Ramos (cell line): ENCODE results near the gene RGS7.
"Not testable (repeated sequence)": the region's sequence is repeated elsewhere in the genome, so short reads cannot be mapped to it uniquely, and the experiment has no call there.

ENCODE experiments used
- in situ Hi-C: fragments of 300-500 bp; cut with MboI; formaldehyde crosslinking; loops from one replicate; pipeline ENCODE4 v1.14.3; 2022; ENCODE audit warnings: low sequenced_read_pairs; ENCODE audit not compliant: unreplicated experiment

Gene RGS7

GRCh38 chr1:241145881-241146280 lies 211.1 kb downstream of the RGS7 start:
- in situ Hi-C loops = no loop called here

- in situ Hi-C loops = no loop called here
Measured at GRCh38 chr1:241143765-241144442, 213.1 kb downstream of the RGS7 start.

DNA sequence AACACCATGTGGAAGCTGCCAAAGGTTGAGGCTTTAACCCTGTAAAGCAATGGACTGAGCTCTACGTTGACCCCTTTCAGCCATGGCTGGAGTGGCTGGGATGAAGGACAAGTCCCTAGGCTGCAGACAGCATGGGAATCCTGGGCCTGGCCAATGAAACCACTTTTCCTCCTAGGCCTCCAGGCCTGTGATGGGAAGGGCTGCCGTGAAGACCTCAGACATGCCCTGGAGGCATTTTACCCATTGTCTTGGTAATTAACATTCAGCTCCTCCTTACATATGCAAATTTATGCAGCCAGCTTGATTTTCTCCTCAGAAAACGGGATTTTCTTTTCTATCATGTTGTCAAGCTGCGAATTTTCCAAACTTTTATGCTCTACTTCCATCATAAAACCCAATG lies 214.5 kb downstream of the RGS7 start:
- in situ Hi-C loops = no loop called here

DNA sequence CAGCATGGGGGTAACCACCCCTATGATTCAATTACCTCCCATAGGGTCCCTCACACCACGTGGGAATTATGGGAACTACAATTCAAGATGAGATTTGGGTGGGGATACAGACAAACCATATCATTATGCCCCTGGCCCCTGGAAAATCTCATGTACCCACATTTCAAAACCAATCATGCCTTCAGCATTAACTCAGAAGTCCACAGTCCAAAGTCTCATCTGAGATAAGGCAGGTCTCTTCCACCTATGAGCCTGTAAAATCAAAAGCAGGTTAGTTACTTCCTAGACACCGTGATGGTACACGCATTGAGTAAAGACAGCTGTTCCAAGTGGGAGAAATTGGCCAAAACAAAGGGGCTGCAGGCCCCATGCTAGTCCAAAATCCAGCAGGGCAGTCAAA lies 215.4 kb downstream of the RGS7 start:
- in situ Hi-C loops = not testable (repeated sequence)

DNA sequence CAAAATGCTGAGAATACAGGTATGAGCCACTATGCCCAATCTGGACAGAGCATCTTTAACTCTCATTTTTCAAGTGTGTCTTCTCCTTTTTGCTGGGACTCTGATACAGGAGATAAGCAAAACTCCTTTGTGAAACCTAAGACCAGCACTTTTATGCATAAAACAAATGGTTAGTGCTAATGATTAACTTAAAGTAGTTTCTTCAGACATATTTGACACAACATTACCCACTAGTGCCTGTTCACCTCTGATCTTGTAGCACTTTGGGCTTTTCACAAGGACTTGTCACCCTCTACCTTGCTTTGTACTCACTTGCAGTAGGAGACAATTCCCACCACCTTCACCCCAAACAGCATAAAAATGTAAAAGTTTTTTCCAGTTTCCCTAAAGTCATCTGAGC lies 216.3 kb downstream of the RGS7 start:
- in situ Hi-C loops = no loop called here

DNA sequence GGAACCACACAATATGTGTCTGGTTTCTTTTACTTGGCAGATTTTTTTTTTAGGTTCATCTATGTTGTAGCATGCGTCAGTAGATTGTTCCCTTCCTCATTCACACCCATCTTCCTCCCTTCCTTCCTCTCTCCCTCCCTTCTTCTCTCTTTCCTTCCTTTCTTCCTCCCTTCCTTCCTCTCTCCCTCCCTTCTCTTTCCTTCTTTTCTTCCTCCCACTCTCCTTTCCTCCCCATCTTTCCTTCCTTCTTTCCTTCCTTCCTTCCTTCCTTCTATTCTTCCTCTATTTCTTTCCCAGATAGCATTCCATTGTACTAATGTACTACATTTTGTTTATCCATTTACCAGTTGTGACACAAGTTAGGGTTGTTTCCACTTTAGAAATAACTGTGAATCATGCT lies 218.0 kb downstream of the RGS7 start:
- in situ Hi-C loops = no loop called here

DNA sequence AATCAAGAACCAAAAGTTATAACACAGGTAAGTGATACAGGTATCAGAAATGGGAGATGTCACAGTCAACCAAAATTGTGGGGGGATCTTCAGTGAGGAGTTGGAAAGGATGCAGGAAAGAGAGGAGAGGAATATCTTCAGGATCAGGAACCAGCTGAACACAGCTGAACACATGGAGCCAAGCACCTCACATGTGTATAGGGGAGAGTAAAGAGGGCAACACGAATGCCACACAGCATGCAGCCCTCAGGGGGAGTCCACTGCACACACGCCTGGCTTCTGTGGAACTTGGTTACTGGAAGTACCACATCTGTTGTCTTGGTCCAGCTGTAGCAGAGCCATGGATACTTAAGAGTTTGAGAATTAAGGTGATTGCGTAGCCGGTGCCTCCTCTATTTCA lies 218.8 kb downstream of the RGS7 start:
- in situ Hi-C loops = no loop called here

GRCh38 chr1:241136389-241136788 lies 220.6 kb downstream of the RGS7 start:
- in situ Hi-C loops = no loop called here

DNA sequence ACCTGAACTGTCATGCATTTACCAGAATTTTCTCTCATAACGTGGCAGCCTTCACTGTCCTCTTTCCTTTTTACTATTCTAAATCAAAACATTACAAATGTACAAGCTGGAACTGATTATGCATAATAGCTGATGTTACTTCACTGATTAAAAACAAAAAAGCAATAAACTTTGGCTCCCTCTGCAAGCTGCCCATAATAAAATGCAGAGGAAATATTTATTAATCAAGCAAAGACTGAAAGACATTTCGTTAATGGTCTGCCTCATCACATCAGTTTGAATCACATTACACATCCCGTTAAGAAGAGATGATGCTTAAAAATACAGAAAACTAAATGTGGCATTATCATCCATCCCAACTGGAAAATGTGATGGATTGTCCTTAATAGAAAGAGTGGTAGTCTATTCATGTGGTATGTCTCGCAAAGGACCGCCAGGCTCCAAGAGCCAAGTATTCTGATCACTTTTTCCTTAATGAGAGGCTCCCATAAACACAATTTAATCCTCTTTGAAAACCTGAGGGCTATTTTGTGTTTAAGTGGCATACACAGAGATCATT lies 225.3 kb downstream of the RGS7 start:
- in situ Hi-C loops = no loop called here

DNA sequence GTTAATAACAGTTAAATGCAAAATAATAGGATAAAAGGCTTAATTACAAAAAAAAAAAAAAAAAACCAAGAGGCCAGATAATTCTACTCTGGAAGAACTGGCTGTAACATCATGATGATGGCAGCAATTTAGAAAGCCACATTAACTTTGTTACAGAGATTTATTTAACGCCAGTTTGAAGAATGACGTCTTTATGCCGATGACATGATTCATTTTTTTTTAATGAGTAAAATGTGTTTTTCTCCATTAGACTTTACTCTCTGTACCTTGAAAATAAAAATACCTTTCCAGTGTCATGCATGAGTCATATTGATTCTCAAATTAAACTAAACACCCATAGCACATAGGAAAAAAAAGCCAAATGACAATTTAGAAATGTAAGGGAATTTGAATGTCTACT lies 226.1 kb downstream of the RGS7 start:
- in situ Hi-C loops = no loop called here

- in situ Hi-C loops = no loop called here
Measured at GRCh38 chr1:241129207-241129960, 227.6 kb downstream of the RGS7 start.

- in situ Hi-C loops = no loop called here
Measured at GRCh38 chr1:241125286-241125685, 231.7 kb downstream of the RGS7 start.

DNA sequence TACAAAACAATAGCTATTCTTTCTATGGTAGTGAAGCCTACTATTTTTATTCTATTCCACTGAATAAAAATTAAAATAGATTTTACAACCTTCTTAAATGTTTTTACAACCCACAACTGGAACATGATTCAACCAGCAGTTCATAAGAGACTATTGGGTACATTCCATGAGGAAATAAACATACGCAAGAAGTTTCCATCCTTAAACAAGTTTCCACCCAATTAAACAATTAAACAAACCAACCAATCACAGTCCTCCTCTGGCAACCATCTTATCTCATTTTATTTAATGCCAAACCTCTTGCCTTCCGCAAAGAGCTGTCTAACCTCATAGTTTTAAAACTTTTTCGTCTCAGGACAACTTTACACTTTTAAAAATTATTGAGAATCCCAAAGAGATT lies 239.0 kb downstream of the RGS7 start:
- in situ Hi-C loops = no loop called here

- in situ Hi-C loops = no loop called here
Measured at GRCh38 chr1:241115784-241116183, 241.2 kb downstream of the RGS7 start.

- in situ Hi-C loops = no loop called here
Measured at GRCh38 chr1:241114699-241115233, 242.2 kb downstream of the RGS7 start.

GRCh38 chr1:241113557-241113956 lies 243.4 kb downstream of the RGS7 start:
- in situ Hi-C loops = no loop called here

DNA sequence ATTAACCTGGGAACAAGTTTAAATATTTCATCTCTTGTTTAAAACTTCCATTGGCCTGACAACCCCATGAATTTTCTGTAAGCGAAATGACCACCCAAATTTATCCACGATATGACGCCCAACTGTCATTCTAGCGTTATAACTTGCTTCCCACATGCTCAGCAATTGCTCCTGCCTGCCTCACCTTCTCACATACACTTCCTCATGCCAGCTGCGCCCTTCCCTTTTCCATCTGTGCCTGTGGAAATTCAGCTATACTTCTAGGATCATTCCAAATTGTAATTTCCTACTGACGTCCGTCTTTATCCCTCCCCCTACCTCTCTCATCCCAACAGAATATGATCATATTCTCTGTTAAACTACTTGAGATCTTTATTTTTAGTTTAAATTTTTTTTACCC lies 248.0 kb downstream of the RGS7 start:
- in situ Hi-C loops = no loop called here

GRCh38 chr1:241105147-241105546 lies 251.9 kb downstream of the RGS7 start:
- in situ Hi-C loops = no loop called here

- in situ Hi-C loops = no loop called here
Measured at GRCh38 chr1:241102664-241103063, 254.3 kb downstream of the RGS7 start.

DNA sequence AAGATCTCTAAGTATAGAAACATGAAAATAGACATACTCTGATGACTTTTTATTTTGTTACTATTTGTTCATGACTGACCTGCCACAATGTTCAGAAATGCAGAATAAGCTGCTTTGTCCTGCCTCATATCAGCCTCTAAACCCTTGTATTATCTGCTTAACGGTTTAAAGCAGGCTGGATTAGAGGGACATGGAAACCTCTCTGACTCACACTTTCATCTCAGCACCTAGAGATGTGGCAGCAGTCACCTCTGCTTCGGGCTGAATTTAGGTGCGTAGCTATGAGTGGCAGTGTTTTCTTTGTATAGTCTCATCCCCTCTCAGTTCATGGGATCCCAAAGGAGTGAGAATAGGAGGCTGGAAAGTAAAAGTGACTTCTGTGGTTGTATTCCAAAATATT lies 255.4 kb downstream of the RGS7 start:
- in situ Hi-C loops = no loop called here

GRCh38 chr1:241097479-241097878 lies 259.5 kb downstream of the RGS7 start:
- in situ Hi-C loops = no loop called here
